GM21619 (cell line): Measurements from ENCODE around the gene SIRT5.

ENCODE experiments used
- ATAC-seq: cut with Tn5 transposase; IDR thresholded peaks from one replicate; pipeline ENCODE4 v1.9.1; 2021; ENCODE audit not compliant: unreplicated experiment

The SIRT5 gene

DNA sequence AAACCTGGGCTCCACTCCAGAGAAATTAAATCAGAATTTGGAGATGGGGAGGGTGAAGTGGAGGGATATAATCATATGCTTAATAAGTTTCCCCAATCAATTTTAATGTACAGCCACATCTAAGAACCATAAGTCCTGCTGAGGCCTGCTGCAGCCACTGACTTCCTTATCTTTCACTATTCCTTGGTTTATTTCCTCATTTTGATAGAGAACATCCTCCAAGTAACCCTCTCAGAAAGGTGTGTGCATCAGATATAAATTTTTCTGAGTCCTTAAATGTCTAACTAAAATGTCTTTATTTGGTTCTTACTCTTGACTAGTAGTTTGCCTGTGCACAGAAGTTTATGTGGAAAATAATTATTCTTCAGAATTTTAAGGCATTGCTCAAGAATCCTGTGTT, 23.7 kb upstream of the SIRT5 start:
- ATAC-seq = no peak

DNA sequence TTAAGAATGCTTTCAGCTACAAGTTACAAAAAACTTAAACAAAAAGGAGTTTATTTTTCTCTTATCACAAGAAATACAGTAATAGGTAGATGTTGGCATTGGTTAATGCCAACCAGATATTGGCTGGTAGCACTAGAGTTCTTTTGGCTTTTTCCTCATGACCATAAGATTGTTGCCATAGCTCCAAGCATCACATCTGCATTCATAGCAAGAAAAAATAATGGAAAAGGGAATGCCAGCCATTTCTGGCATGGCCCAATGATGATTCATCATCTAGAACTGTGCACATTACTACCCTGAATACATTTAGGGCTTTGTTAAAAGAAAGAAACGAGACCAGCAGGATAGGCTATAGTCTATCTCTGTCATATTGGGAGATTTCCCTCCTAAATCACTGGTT, 20.8 kb upstream of the SIRT5 start:
- no peak for ATAC-seq

DNA sequence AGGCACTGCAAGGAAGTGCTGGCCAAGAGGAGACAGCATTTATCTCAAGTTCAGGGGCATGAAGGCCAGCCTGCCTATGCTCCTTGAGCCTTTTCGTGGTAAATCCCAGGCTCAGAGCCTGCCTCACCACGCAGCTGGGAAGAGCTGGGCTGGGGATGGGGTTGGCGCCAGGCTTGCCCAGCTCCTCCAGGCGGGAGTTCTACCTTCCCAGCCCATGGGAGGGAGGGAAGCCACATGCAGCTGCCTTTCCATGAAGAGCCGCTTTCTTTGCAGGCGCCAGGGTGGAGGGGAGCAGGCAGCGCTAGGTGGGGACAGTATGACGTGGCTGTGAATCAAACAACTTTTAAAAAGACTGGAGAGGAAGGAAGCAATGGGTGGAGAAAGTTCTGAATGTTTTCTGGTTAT, 19.5 kb upstream of the SIRT5 start:
- ATAC-seq = no peak

DNA sequence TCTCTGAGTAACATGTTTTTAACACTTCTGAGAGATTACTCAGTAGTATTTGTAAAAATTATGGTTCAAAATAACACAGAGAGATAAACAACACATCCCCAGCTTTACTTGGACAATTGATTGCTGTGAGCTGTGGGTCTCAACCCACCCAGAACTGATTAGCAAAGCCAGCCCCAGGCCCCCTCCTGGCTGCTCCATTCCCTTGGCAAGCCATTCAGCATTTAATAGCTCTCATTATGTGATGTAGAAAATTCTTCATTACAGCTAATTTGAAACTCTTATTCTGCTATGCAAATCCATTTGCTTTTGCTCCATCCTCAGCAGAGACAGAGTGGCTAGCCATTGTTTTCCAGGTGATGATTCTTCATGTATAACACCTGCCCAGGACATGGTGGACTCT, 16.6 kb upstream of the SIRT5 start:
- no peak for ATAC-seq

DNA sequence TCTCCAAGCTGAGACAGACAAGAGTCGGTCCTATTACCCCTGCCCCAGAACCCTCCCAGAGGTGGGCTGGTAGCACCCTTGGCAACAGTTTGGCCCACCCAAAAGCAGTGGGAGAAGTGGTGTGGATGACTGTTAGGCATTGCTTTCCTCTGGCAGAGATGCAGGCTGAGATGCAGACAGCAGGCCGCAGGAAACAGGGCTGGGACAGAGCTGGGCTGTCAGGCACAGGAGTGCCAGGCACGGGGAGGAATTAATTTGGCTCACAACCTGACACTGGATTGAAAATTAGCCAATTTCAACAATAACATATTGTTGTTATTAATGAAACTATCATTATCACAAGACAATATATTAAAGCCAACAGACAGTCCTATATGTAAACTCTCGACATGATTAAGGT, 15.7 kb upstream of the SIRT5 start:
- no peak for ATAC-seq

DNA sequence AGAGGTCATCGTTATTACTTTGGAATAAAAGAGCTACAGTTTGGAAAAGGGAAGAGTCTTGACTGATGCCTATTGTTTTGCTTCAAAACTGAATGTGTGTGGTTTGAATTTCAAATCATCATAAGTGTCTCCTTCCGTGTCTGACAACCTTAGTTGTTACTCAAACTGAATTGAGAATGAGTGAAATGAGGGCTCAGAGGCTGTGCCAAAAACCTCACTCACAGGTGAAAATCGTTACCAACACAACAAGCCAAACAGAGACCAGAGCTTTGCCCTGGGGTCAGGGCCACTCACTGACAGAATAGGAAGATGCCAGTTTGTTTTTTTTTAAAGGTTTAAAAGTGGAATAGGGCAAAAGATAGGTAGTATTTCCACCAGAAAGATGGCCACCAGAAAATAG, 15.2 kb upstream of the SIRT5 start:
- ATAC-seq = no peak

DNA sequence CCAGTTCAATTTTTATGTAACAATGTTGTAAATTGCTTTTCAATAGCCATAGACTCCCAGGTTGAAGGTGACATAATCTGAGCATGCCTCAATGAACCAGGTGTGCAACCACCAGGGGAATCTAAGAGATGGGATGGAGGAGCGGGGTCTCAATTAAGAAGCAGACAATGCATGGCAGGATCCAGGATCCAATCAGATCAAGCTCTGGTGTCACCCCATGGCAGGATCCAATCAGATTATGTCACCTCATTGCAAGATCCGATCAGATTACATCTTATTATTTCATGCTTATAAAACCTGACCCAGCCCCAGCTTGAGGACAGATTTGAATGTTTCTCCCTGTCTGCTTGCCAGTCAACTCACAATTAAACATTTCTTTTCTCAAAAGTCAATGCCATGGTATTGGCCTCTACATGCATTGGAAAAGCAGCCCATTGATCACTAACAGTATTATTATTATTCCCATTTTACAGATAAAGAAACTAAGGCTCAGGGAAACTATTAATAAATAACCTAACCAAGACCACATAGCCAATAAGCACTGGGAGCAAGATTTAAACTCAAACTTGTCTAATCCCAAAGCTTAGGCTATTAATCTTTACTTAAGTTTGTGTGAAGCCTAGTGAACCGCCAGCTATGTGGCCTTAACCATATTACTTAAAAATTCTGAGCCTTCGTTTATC, 14.3 kb upstream of the SIRT5 start:
- no peak for ATAC-seq

DNA sequence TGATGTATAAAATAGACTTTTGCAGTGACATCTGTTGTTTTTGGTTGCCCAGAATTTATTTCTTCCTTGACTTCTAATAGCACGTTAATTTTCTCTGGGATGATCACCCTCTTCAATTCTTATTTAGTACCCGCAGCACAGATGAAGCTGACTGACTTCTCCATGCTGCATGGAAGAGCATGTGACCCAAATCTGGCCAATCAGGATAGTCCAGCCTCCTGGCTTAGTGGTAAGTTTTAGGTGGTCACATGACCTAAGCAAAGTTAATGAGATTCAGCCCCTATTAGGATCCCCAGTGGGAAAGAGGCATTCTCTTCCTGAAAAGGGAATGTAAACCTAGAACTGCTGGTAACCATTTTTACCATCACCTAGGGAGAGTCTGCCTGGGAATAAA, 13.8 kb upstream of the SIRT5 start:
- no peak for ATAC-seq

DNA sequence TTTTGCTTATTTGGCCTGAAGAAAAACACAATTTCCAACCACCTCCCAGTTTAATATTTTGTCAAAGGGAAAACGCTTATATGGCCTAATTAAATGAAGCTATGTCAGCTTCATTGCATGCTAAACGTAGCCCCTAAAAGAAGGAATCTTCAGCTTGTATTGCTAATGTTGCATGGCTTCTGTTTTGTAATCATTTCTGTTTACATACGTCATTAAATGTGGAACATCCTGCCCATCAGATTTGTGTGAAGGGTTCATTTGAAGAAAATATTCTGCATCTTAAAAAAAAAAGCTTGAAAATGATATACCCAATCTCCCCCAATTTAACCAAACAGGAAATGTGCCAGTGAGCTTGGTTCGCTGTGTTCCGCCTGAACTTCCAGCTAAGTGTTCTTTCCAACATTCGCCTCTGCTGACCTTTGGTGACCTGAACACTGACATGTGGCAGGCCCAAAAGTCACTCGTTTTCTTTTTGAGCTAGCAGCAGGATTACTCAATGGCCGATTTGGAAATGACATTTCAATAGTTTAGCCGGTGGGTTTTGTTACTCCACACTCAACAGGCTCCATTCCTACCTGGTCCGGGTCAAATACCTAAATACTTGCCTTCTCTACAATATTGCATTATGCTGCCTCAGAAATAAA, 12.7 kb upstream of the SIRT5 start:
- ATAC-seq = no peak

DNA sequence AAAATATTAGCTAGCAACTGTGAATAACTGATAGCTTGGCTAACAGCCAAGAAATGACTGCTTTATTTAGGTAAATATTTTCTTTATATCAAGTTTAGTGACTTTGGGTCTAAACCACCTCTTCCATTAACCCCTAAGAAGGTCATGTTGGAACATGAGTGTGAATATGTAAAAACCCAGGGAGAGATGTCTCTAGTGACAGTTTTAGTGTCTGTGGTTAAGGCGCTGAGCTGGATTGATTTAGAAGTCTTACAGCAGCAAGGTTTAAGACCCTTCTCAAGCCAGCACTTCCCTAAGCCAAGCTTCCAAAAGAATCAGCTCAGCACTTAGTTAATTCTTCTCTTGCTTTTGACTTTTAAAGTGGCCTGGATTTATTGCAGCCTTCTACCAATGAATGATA, 11.4 kb upstream of the SIRT5 start:
- ATAC-seq = no peak

DNA sequence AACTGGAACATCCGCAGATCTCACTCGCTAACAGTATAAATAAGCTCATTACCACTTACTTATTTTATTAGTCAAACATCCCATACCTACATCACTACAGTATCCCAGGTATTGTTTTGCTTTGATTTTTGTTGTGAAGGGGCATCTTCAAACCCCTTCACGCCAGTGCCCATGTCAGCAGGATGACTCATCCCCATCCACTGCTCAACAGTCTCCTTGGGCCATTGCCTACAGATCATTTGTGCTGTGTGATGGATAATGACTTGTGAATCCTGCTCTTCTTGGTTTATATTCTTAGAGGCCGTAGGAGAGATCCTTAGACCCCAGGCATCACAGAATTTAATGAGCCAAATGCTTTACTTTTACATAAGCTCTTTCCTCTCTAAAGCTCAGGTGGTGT, 8.5 kb upstream of the SIRT5 start:
- no peak for ATAC-seq

DNA sequence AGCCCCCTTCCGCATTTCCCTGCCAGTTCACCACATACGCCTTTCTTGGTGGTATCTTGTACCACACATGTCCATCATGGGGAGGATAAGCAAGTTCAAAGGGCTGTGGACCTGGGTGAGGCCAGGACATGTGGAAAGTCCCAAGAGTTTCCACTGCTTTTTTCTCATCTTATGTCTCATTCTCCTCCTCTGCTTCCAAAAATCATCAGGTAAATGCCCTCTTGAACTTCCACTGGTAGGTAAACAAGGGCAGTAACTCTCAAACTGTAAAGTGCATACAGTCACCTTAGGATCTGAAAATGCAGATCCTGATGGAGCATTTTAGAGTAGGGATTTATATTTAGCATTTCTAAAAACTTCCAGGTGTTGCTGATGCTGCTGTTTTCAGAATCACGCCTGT, 7.9 kb upstream of the SIRT5 start:
- no peak for ATAC-seq

DNA sequence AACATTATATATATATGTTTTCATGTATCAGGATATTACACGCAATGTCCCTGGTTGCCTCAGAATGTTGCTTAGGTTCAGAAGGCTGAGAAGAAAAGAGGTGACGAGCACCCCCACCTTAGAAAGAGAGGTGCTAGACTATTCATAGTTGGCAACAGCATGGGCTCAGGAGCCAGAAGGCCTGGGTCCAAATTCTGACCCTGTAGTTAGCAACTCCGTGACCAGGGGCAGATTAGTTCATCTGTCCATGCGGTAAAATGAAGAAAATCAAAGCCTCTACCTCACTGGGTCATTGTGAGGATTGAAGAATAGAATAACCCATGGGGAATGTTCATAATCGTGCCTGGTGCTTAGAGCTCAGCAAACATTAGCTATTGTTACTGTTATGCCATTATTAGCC, 5.4 kb upstream of the SIRT5 start:
- ATAC-seq = no peak

DNA sequence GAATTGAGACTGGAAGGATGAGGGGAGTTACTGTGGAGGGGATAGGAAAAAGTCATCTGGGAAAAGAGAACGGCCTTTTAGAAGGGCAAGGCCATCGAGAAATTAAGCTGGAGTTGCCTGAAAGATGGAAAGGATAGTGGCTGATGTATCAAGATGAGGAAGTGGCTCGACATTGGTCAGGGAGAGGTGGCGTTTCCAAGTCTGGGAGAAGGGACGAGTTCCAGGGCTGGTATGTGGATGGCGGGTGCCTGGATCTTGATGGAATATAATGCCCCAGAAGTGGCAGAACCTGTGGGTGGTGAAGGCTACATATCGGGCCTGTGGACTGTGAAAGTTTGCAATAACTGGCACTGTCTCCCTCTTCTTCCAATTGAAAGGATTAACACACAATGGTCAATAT, 2.2 kb upstream of the SIRT5 start:
- ATAC-seq = no peak

DNA sequence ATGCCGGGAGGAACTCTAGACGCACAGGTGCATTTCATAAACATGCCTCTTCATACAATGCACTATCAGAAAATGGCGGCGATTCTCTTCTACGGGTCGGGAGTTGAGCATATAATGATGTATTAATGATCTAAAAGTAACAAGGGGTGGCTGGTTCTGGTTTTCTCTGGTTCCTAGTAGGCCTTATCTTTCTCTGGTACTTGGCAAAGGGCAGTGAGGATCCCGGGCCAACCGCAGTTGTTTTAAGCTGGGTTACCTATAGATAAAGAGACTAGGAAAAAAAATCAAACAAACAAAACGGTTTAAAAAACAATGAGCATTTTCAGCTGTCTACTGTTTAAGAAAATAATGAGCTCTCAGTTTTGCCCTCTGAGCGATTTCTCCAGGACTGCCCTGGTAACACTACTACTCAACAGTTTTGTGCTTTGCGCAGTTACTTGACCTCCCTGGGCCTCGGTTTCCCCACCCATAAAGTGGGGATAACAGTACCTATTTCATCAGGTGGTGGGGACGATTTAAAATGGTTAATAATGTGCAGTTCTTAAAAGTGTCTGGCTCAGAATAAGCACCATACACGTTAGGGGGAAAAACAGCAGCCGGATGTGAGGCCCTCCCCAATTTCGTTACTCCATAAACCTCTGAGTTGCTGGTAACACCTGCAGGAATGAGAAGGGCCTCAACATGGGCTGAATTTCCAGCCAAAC, 1.3 kb upstream of the SIRT5 start:
- ATAC-seq = no peak

DNA sequence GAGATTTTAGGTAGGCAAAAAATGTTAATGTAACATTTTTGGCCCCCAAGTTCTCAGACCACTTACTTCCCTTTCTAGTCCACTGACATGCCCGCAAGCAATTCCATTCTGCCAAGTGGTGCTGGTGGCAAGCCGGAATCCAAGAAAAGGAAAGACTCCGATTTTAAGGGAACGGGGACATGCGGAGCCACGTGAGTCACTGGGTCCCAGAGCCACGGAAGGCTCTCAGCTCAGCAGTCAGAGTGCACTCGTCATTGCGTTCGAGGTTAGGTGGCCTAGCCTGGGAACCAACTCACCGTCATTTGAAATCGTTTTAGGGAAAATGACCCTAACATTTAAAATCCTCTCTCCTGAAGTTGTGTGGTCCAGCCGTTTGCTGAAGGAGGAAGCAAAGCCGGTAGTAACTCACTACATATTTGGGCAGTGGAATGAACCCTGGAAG, 711 bp upstream of the SIRT5 start:
- no peak for ATAC-seq

DNA sequence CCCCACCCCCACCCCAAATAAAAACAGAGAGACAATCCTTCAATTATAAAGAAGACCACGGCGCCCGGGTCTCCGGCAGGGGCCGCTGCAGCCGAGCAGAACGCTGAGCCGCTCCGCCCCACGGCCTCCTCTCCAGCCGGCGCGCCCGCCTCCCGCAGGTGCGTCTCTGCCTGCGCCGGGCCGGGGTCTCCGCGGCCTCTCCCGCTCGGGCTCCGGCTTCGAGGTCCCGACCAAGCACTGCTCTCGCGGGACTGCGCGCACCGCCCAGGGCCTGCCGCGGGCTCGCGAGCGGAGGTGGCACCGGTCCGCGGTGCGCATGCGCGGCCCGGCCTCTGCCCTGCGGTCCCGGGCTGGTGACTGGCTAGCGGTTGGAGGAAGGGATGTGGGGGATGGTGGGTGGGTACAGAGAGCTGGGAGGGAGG, 241 bp upstream of the SIRT5 start:
- peak; percentile 63 for ATAC-seq

DNA sequence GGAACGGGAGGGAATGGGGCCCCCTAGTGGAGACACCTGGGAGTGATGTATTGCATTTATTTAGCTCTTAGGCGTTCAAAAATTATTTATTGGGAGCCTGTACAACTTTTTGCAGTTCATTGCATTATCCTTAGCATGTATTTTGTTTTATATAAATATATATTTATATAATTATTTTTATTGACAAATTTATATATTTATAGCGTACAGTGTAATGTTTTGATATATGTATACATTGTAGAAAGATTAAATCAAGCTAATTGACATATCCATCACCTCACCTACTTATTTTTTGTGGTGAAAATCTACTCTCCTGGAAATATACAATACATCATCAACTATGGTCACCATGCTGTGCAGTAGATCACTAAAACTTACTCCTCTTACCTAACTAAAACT, 975 bp downstream of the SIRT5 start:
- no peak for ATAC-seq

DNA sequence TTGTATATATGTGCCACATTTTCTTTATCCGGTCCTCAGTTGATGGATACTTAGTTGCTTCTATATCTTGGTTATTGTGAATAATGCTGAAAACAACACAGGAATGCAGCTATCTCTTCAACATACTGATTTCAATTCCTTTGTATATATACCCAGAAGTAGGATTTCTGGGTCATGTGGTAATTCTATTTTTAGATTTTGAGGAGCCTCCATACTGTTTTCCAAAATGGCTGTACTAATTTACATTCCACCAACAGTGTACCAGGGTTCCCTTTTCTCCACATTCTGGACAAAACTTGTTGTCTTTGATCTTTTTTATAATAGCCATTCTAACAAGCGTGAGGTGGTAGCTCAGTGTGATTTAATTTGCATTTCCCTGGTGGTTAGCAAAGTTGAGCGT, 1.6 kb downstream of the SIRT5 start:
- no peak for ATAC-seq

DNA sequence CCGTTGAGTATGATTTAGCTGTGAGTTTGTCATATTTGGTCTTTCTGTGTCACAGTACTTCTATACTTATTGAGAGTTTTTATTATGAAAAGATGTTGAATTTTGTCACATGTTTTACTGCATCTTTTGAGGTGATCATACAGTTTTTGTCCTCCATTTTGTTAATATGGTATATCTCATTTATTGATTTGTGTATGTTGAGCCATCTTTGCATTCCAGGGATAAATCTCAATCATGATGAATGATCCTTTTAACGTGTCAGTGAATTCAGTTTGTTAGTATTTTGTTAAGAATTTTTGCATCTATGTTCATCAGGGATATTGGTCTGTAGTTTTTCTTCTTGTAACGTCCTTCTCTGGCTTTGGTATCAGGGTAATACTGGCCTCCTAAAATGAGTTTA, 3.5 kb downstream of the SIRT5 start:
- ATAC-seq = no peak

DNA sequence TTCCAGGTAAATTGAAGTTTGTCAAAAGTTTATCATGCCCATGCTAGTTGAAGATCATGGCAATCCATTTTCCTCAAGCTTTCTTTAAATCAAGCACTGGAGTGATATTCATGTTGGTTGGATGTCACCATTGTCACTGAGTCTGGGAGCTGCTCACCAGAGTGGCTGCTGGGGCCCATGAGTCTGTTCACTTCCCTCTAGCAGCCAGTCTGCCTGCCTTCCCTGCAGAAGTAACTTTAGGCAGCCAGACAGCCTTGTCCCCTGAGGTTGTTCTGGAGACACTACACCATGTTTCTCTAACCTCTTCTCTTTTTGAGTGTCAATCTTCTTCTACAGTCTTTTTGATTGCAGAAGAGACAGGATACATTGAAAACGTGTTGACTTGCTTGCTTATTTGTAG, 5.5 kb downstream of the SIRT5 start:
- ATAC-seq = no peak

DNA sequence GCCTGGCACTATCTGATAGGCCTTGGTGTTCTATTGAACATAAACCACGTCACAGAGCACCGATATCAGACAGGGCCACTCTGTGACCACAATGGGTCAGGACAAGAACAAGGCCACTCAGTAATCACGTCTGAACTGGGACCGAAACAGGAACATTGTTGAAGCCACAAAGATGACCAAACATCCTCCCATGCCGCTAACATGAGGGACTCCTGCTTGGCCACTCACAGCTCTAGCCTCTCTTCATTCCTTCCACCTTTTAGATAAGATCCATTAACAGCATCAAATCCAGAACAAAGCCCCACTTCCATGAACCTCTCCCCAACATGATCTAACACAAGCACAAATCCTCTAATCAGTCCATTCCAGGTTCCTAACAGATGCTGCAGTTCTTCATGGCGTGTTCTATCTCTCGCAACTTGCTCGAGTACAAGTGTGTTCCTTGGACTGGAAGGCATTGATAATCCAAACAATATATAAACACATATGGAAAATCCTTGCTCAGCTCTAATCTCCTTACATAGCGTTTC, 7.4 kb downstream of the SIRT5 start:
- ATAC-seq = no peak
